Stimulated activated CD8-positive, alpha-beta memory T cell treated with anti-CD3 and anti-CD28 coated beads, Interleukin-12 subunit alpha, Interleukin-12 subunit beta, amount 100 ng/mL, for 24 hours (primary cell): ENCODE data around the gene RAP1A.

ENCODE experiments used
- DNase-seq: peaks from one replicate; pipeline ENCODE4 v3.0.0-alpha.2; 2020; ENCODE audit errors: extremely low read depth

RAP1A gene

DNA sequence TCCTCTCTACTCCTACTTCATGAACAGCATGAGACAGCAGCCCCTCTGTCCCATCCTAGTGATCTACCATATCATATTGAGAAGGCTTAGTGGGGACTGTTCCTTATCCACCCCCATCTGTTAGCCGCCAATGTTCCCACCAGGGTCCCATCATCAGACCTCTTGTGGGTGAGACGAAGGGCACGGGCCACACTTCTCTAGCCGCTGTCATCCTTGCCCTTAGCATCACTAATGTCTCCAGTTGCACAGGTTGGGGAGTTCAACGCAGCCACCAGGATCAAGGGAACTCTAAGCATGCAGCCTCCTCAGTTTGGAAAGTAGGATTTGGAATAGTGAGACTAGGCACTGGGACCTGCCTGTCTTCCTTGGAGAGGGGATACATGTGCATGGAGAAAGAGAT lies 99.5 kb downstream of the RAP1A start:
- no peak for DNase-seq

DNA sequence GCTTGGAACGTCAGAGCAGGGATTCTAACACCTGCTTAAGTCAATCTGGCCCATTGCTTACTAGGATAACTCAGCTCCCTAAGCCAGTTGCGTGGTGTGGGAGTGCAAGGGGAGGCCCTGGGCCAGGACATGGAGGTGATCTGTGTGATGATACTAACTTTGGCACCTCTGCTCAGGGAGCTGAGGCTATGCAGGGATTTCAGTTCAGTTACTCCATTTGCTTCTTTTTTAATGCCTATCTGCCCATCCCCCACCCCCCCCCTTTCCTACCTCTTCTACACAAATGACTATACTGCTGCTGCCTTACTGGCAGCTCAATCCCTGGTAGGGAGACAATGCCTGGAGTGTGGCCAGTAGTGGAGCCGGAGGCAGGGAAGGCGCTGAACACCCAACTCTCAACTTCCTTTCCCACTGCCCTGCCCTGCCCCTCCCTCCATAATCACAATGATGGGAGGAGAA lies 100.1 kb downstream of the RAP1A start:
- no peak for DNase-seq

DNA sequence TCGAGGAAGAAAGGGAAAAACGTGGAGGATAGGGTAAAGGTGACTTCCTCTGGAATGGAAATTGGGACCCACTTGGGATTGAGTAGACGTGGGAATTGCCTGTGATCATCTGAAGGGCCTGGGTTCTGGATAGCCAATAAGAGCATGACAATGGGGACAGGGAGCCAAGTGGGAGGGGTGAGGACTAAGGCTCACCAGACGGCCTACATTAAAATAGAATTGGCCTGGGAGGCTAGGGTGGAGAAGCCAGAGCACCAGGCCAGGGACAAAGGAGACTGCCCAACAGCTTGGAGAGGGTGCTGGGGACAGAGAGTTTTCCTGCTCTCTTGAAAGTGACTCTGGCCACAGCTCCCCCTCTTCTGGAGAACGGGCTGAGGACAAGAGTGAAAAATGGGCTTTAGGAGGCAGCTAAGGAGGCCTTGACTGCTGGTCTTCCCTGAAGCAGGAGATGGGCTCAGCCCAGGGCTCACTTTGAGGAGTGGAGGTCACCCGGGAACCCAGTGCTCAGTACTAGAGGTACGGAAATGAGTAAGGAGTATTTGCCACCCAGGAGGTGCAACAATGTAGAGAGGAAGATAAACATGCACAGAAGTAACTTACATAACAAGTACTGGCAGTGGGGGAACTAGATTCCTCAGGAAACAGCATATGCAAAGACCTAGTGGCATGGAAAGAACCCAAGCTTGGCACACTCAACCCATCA lies 100.8 kb downstream of the RAP1A start:
- no peak for DNase-seq

DNA sequence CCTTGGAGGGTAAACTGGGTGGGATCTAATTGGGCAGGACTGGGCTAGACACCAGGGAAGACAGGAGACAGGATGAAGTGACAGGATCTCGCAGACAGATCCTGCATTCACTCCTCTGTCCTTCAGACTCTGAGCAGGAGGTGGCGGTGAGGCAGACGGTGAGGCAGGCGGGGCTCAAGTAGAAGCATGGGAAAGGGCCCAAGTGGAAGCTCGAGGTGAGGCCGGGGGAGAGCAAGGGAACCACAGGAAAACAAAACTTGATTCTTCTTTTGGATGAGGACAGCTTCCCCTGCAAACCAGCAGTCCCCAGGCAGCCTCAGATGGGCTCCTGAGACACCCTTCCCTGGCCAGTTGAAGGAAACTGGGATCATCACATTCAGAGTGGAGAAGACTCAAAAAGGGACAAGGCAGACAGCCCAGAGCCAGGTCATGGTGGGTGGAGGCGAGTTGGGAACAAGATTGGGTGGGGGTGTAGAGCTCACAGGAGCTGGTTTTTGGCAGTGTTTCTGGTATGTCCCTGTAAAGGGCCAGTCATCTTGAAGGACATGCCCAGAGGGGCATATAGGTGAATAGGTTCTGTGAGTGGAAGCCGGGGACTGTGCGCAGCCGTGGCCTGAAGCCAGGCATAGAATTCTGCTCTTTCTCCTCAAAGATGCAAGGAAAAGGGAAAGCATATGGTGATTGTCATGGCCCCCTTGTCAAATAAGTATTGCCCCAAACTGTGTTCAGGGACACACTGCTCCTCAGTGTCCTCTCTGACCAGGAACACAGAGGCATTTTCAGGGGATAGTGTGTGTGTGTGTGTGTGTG lies 101.6 kb downstream of the RAP1A start:
- DNase-seq = no peak

DNA sequence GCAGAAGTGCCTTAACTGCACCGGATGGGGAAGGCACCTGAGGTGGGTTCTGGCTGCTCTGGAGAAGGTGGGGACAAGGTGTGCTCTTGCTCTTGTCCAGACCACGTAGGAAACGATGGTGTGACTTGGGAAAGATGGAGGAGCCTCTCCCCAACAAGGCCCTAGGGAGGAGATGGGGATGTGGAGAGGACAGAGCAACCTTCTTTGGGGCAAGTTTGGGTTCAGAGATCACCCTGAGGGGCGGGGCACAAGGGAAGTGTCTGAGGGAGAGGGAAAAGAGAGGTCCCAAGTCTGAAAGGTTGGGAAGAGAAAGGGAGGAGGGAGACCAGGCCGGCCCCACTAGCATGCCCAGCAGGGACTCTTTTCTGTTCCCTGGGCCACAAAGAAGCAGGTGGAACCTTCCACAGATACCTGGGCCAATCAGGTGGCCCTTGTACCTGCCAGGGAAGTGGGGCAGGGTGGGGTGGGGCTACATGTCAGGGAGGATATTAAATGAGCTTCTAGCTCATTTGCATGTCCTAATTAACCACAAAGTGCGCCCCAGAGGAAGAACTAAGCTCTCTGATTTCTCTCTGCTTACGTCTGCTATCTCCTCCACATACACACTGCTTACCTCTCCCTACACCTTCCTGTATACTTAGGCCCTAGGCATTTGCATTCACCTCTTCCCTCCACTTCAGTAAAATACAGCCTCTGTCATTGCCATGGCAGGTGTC lies 103.7 kb downstream of the RAP1A start:
- no peak for DNase-seq

DNA sequence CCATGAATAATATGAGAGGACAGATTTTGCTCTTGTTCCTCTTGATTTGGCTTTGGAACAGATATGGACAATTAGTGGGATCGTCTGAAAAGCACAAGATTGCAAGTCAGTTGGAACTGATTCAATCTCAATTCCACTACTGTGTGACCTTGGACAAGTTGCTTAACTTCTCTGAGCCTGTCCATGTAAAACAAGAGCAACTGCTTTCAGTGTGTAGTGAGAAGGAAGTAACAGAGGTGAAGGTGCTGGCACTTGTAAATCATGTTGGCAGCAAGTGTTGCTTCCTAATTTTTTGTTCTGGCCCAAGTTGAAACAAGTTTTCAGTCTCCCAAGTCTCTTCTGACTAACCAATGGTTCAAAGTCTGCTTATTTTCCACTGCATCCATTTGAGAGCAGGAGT lies 104.3 kb downstream of the RAP1A start:
- no peak for DNase-seq

DNA sequence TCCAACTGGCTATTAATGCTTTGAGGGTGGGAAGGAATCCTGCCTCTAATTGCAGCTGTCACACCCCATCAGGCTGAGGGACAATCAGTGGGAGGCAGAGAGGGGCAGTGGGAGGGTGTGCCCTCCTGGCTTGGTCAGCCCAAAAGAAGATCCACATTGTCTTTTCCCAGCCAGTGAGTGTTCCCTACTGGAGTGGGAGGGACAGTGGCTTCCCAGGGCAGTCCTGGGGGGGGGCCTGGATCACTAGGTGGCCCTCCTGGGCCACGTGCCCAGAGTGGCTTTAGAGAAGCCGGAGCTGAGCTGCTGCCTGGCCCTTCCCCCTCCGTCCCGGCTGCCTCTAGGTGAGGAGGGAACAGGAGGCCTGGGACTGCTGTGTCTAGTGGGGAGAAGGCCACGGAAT lies 105.6 kb downstream of the RAP1A start:
- DNase-seq = no peak

DNA sequence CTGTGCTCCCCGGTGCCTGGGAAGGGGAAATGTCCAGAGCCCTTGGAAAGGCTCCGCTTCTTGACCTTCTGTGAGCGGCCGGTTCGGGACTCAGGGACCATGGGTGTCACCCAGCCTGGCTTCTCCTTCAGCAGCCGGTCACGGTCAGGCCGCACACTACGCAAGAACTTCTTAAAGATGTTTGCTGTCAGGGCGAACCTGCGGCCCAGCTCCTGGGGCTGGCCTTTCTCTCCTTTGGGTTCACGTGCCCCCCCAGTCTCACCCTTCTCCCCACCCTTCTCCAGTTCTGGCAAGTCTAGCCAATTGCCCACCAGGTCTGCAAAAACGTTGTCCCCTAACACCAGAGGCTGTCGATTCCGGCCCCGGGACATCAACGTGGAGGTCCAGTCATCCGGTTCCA lies 107.5 kb downstream of the RAP1A start:
- no peak for DNase-seq

DNA sequence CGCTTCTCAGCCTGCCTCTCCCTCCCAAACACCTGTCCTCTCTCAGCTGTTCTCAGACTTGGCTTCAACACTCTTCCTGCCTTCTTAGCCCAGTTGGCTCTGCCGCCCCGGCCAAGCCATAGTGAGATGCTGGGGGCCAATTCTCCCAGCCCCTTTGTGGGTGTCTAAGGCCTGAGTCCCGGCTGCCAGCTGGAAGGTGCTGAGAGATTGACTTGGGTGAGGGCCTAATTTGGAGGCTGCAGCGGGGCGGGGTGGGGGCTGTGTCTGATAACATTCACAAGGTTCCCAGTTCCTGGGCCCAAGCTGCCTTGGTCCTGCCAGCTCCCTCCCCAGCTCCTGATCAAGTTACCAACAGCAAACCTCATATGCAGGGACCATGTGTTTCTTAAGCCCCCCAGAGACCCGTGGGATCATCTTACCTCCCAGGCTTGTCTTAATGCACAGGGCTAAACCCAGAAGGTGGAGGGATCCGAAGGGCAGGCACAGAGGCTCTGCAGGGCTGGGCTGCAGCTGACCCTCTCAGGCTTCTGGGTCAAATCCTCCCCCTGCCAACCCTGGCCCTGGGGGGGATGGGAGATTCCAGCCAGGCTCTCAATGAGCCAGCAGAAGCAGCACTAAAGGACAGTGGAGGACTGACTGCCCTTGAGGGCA lies 109.8 kb downstream of the RAP1A start:
- no peak for DNase-seq

DNA sequence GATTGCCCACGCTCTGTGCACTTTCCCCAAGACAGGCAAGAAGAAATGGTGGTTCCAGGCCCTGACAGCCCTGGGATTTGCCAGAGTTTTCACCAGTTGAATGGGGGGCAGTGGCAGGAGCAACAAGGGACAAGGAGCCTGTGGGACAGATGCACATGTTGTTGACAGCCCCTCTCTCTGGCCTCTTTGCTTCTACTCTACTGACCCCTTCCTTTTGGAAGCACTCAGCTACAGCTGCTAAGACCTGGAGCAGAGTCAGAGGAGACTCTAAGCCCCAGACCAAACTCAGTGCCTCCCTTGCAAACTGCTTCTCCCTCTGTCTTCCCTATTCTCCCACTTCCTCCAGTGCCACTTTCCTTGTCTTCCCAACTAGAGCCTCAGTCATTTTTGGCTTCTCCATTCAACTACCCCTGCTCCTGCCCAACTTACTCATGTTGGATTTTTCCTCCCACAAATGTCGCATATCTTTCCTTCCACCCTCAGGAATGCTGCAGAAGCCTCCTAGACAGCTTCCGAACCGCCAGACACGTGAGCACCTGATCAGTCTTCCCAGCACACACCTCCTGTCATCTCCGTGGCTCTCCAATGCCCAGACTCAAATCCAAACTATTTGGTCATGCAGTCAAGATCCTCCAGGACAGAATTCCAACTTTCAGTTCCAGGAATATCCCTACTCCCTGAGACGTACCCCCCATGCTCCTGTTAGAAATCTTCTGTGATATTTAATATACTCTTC lies 110.5 kb downstream of the RAP1A start:
- DNase-seq = no peak

DNA sequence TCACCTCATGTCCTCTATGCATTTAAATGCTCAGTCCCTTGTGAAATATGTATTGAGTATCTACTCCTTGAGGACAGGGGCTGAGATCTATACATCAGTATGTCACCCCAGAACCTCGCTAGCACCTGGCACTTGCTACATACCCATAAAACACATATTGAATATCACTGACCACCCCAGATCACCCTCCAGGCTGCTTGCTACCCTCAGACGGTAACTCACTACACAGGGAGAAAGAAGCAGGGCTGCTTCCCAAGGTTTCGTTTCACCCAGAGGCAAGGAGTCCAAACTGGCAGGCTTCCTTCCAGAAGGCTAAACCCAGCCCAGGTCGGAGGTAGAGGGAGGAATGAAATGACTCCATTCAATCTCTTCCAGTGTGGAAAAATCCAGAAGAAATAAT lies 111.1 kb downstream of the RAP1A start:
- DNase-seq = no peak

DNA sequence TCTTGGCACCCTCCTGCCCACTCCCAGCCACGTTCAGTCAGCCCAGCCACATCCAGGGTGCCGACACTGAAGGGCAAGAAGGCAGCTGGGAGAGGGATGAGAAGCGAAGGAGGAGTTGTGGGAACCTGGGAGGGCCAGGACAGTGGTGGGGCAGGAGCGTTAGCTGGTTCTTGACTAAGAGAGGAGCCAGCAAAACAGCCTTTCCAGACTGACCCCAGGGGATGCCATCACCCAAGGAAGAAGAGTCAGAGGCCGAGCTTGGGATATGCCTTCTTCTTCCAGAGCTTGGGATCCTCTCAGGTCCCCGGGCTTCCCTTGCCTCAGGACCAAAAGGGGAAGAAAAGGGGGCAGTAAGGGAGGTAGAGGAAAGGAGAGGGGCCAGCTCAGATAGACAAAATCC lies 112.4 kb downstream of the RAP1A start:
- DNase-seq = no peak

DNA sequence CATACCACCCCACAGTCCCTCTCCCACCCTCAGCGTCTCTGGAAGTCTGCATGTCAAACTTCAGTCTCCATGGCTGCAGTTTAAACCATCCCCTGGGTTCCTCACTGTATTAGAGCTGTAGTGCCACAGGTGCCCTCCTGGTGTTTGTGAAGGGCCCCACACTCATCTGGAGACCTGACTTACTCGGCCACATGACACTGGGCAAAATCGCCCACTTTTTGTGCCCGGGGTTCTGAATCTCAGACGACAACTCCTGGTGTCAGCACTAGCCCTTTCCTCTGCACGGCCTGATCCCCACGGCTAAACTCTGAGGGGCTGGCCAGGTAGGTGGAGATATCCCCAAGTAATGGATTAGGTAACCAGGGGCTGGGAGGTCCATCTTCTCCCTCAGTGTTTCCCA lies 113.1 kb downstream of the RAP1A start:
- DNase-seq = no peak

DNA sequence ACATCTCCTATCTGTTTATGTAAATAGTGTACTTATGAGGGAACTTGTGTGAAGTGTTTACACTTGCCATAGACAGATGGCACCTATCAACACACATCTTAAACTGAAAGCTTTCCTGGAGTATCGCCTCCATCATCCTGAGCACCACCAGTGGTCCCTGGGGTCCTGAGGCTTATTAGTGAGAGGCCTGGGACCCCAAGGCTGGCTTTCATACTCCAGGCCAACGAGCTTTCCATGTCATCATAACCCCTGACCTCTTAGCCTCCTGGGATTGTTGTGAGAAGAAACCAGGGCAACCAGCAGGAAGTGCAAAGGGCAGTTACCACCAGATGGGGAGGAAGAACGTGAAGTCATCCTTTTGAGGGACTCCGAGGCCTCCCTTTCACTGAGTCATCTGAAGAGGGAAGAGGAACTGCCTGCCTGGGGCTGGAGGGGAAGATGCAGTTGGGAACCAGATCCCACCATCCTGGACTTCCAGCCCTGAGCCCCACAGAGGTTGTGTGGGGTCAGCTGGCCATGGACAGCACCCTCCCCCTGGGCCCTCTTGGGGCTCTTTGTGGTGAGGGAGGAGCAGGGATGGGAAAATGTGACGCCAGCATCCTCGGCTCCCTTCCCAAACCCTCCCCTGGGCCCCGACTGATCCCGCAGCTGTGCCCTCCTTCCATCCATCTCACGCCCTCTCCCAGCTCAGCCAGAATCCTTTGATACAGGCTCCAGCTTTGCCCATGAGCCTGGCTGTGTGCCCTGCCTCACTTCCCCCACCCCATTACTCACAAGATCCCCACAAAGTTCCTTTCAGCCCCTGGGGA lies 113.8 kb downstream of the RAP1A start:
- DNase-seq = no peak

DNA sequence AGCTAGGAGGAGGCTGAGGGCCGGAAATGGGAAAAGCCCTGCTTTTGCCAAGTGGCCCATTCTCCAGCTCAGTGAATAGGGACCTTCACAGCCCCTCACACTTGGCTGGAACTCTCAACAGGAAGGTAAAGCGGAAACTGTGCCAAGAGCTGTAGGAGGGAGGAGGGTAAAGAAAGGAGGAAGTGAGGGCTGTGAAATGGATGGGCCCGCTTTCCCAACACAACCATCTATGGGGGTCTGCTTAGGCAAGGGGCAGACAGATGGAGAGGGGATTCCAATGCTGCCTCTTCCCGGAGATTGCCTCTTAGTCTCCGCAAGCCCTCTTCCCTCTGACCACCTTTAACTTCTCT lies 114.4 kb downstream of the RAP1A start:
- no peak for DNase-seq

DNA sequence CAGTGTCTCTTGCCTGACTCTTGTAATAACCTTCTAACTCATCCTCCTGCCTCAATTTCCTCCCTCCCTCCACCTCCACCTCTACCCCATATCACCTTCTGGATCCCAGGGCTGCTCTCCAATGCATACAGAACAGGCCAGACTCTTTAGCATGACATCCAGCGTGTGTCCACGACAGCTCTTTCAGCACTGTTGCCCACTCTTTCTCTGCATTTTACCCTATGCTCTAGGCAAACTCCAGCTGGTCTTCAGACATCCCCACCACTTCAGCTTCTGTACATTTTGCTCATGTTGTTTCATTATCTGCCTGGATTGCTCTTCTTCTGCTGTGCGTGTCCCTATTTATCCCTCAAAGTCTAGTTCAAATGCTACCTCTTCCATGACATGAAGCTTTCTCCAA lies 114.8 kb downstream of the RAP1A start:
- DNase-seq = no peak

DNA sequence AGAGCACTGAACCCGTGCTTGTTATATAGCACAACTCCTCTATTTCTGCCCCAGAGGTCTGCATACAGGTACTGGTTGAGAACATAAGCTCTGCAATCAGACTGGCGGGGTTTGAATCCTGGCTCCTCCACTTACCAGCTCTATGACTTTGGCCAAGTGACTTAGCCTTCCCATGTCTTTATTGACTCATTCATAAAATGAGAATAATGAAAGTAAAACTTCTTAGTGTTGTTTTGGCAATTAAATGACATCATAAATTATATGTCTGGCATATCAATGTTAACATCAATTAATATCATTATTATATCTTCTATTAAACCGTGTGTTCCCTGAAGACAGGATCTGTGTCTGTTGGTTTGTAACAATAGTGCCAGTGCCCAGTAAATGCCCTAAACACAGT lies 115.3 kb downstream of the RAP1A start:
- DNase-seq = no peak

DNA sequence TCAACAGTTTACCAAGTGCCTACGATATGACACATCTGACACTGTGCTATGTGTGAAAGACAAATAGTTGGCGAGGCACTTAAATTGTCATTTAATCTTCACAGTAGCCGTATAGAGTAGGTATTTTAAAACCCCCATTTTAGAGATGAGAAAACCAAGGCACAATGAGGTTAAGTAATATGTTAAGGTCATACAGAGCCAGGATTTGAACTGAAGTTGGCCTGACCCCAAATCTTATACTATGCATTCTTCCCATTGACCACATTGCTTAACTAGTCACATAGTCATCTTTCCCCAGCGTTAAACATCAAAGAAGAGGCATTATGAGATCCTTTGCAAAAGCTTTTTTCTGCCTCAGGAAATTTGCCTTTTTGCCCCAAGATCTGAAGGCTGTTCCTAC lies 115.7 kb downstream of the RAP1A start:
- DNase-seq = no peak

DNA sequence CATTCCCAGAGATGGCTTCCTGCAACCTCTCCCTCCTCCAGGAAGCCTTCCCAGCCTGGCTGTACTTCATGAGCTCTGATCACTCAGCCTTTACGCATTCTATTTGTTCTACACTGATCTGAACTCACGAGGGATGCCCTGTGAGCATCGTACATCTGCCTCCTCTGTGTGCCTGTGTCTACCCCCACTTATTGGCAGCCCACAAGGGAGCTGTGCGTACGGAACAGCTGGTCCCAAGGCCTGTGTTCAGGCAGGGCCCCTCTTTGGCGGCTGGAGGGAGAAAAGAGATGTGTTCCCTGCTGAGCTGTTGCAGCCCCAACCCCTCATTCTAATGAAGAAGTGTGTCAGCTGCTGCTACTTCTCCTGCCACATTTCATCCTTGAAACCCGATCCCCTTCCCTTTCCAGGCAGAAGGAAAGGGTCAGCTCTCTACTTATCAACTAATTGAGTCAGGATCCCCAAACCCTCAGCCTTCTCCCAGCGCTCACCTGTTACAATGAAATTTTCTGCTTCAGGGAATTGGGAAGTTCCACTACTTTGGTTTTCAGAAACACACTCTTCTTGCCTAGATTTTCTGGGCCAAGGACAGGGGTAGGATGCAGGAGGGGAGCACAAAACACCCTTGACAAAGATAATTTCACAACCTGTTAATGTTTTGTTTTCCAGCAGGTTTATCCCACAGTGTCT lies 116.4 kb downstream of the RAP1A start:
- no peak for DNase-seq

DNA sequence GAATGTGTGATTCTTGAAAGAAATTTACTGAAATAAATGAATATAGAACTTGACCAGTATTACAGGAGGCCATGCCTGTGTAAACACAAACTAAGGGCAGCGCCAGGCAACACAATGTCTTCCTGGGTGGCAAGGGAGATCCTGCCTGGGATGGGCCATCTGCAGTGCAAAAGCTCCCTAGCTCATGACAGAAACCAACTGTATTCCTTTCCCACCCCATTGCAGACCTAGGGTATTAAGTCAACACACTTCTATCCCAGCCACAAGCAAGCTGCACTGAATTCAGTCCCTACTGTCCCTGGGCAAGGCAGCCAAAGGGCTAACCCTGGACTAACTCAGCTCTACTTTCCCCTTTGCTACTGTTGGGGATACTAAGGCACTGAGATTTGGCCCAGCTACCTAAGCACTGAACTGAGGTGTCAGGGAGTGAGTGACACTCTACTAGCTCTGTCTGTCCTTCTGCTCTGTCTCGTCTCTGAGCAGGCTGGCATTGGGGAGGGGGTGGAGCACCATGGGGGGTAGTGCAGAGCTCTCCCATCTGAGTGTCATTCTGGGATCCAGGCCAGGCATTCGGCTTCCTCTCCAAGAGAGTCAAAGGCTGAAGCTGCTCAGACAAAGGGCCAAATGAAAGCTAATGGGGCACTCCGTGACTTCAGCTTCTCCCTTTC lies 117.1 kb downstream of the RAP1A start:
- no peak for DNase-seq
